ENCODE measurements around the gene ANKMY2. TPM values are rescaled to one million over a fixed set of nuclear protein-coding genes. Genes with fewer than 3 reads are reported as not detected.
"Not testable (repeated sequence)": the region's sequence is repeated elsewhere in the genome, so short reads cannot be mapped to it uniquely, and the experiment has no call there.

ANKMY2 gene
- total and polyA plus RNA-seq, 2 donors (not counting 1 experiment from before 2014, with no cell fraction given), result 34.3 to 50.4 TPM

- DNase-seq (ENCODE audit: low read depth in 2 of 2), result no peak
- Histone ChIP-seq H3K9ac (ENCODE audit: insufficient read depth, low read length) (no peak overlapping the region), H3K4me2 (ENCODE audit: extremely low read depth, insufficient read depth, low read length) (no peak overlapping the region), H3K36me3 (ENCODE audit: control insufficient read depth, insufficient read depth, low read length) (no peaks in the 10 kb centered on the region), H3K27me3 (ENCODE audit: control insufficient read depth, insufficient read depth, low read length) (no peaks in the 10 kb centered on the region), H3K4me1 (ENCODE audit: control insufficient read depth, extremely low read depth, insufficient read depth, low read length) (no peaks in the 10 kb centered on the region), H3K9me3 (ENCODE audit: control insufficient read depth, insufficient read depth, low read depth, low read length) (no peaks in the 10 kb centered on the region), H4K20me1 (ENCODE audit: control insufficient read depth, extremely low read depth, insufficient read depth, low read length) (no peaks in the 10 kb centered on the region), H3K27ac (ENCODE audit: insufficient read depth, low read length) (no peak overlapping the region), H3K79me2 (ENCODE audit: control insufficient read depth, insufficient read depth, low read length) (no peaks in the 10 kb centered on the region), H3K4me3 (replicated peaks in 1 of 4; ENCODE audit: control extremely low read depth in 1 of 4, insufficient read depth in 1 of 4, low read depth in 3 of 4, low read length in 4 of 4) (no peak overlapping the region), H2AFZ (ENCODE audit: low read length) (no peak overlapping the region)
- TF ChIP-seq CTCF (conservative IDR thresholded peaks at IDR 0.05 in 1 of 2, IDR thresholded peaks at IDR 0.05 in 1 of 2; ENCODE audit: low read depth in 1 of 2, low read length in 2 of 2) (no peak), EZH2 (IDR thresholded peaks at IDR 0.05; ENCODE audit: low read length, missing control alignments) (no peak)
Observed at GRCh38 chr7:16684935-16685334, 39.4 kb upstream of the ANKMY2 start.

GRCh38 chr7:16678645-16679566 is 33.4 kb upstream of the ANKMY2 start:
- not testable (repeated sequence) for H3K9me3 ChIP-seq (ENCODE audit: control insufficient read depth, insufficient read depth, low read depth, low read length); H2AFZ ChIP-seq (ENCODE audit: low read length); H3K79me2 ChIP-seq (ENCODE audit: control insufficient read depth, insufficient read depth, low read length); H4K20me1 ChIP-seq (ENCODE audit: control insufficient read depth, extremely low read depth, insufficient read depth, low read length); H3K4me1 ChIP-seq (ENCODE audit: control insufficient read depth, extremely low read depth, insufficient read depth, low read length); DNase-seq (ENCODE audit: low read depth in 2 of 2); H3K27ac ChIP-seq (ENCODE audit: insufficient read depth, low read length); H3K9ac ChIP-seq (ENCODE audit: insufficient read depth, low read length); H3K27me3 ChIP-seq (ENCODE audit: control insufficient read depth, insufficient read depth, low read length); H3K36me3 ChIP-seq (ENCODE audit: control insufficient read depth, insufficient read depth, low read length); H3K4me2 ChIP-seq (ENCODE audit: extremely low read depth, insufficient read depth, low read length); H3K4me3 ChIP-seq (replicated peaks in 1 of 4; ENCODE audit: control extremely low read depth in 1 of 4, insufficient read depth in 1 of 4, low read depth in 3 of 4, low read length in 4 of 4)

- TF ChIP-seq EZH2 (IDR thresholded peaks at IDR 0.05; ENCODE audit: low read length, missing control alignments), result no peak
- no peak for TF ChIP-seq CTCF (conservative IDR thresholded peaks at IDR 0.05 in 1 of 2, IDR thresholded peaks at IDR 0.05 in 1 of 2; ENCODE audit: low read depth in 1 of 2, low read length in 2 of 2)
- DNase-seq (ENCODE audit: low read depth in 2 of 2), result no peak
- Histone ChIP-seq H2AFZ (ENCODE audit: low read length) (no peak overlapping the region), H3K79me2 (ENCODE audit: control insufficient read depth, insufficient read depth, low read length) (no peaks in the 10 kb centered on the region), H3K9ac (ENCODE audit: insufficient read depth, low read length) (no peak overlapping the region), H4K20me1 (ENCODE audit: control insufficient read depth, extremely low read depth, insufficient read depth, low read length) (no peaks in the 10 kb centered on the region), H3K4me1 (ENCODE audit: control insufficient read depth, extremely low read depth, insufficient read depth, low read length) (no peaks in the 10 kb centered on the region), H3K27me3 (ENCODE audit: control insufficient read depth, insufficient read depth, low read length) (no peaks in the 10 kb centered on the region), H3K27ac (ENCODE audit: insufficient read depth, low read length) (no peak overlapping the region), H3K4me2 (ENCODE audit: extremely low read depth, insufficient read depth, low read length) (no peak overlapping the region), H3K4me3 (replicated peaks in 1 of 4; ENCODE audit: control extremely low read depth in 1 of 4, insufficient read depth in 1 of 4, low read depth in 3 of 4, low read length in 4 of 4) (no peak overlapping the region), H3K36me3 (ENCODE audit: control insufficient read depth, insufficient read depth, low read length) (no peaks in the 10 kb centered on the region), H3K9me3 (ENCODE audit: control insufficient read depth, insufficient read depth, low read depth, low read length) (no peaks in the 10 kb centered on the region)
Observed at GRCh38 chr7:16677978-16678494, 32.5 kb upstream of the ANKMY2 start.
